ENCODE measurements around the gene BRF1.

BRF1 gene

GRCh38 chr14:105325716-105326567, 25.1 kb upstream of the BRF1 start:
- Histone ChIP-seq H3K27me3 (ENCODE audit: control insufficient read depth, insufficient read depth, low read length) (no peaks in the 10 kb centered on the region), H3K9ac (no peak overlapping the region), H3K9me3 (ENCODE audit: control insufficient read depth, low read length) (no peaks in the 10 kb centered on the region), H3K36me3 (ENCODE audit: control insufficient read depth, insufficient read depth, low read length) (no peaks in the 10 kb centered on the region), H3K4me3 (ENCODE audit: low read depth, low read length) (no peak overlapping the region), H3K79me2 (peaks cover 63% of the 10 kb centered on the region), H3K4me1 (peaks cover 17% of the 10 kb centered on the region), H3K27ac (no peak overlapping the region), H3K4me2 (ENCODE audit: low read length) (no peak overlapping the region), H2AFZ (no peak overlapping the region)
- no peak for TF ChIP-seq CTCF (IDR thresholded peaks at IDR 0.05)

GRCh38 chr14:105325303-105325702, 24.5 kb upstream of the BRF1 start:
- Histone ChIP-seq H3K9me3 (ENCODE audit: control insufficient read depth, low read length) (no peaks in the 10 kb centered on the region), H3K4me3 (ENCODE audit: low read depth, low read length) (no peak overlapping the region), H3K9ac (no peak overlapping the region), H3K4me2 (ENCODE audit: low read length) (no peak overlapping the region), H3K4me1 (peaks cover 17% of the 10 kb centered on the region), H2AFZ (no peak overlapping the region), H3K36me3 (ENCODE audit: control insufficient read depth, insufficient read depth, low read length) (no peaks in the 10 kb centered on the region), H3K27ac (no peak overlapping the region), H3K27me3 (ENCODE audit: control insufficient read depth, insufficient read depth, low read length) (no peaks in the 10 kb centered on the region), H3K79me2 (peaks cover 63% of the 10 kb centered on the region)
- TF ChIP-seq CTCF (IDR thresholded peaks at IDR 0.05) = no peak

GRCh38 chr14:105324871-105325270, 24.1 kb upstream of the BRF1 start:
- Histone ChIP-seq H3K27ac (no peak overlapping the region), H3K4me2 (ENCODE audit: low read length) (no peak overlapping the region), H3K9ac (no peak overlapping the region), H3K27me3 (ENCODE audit: control insufficient read depth, insufficient read depth, low read length) (no peaks in the 10 kb centered on the region), H2AFZ (no peak overlapping the region), H3K9me3 (ENCODE audit: control insufficient read depth, low read length) (no peaks in the 10 kb centered on the region), H3K4me1 (peaks cover 17% of the 10 kb centered on the region), H3K79me2 (peaks cover 65% of the 10 kb centered on the region), H3K36me3 (ENCODE audit: control insufficient read depth, insufficient read depth, low read length) (no peaks in the 10 kb centered on the region), H3K4me3 (ENCODE audit: low read depth, low read length) (no peak overlapping the region)
- no peak for TF ChIP-seq CTCF (IDR thresholded peaks at IDR 0.05)

GRCh38 chr14:105324080-105324778, 23.4 kb upstream of the BRF1 start:
- peaks cover 14% of the 10 kb centered on the region for H3K4me1 ChIP-seq
- no peak for TF ChIP-seq CTCF (IDR thresholded peaks at IDR 0.05)
- H3K4me3 ChIP-seq (ENCODE audit: low read depth, low read length) = no peak overlapping the region
- H3K9me3 ChIP-seq (ENCODE audit: control insufficient read depth, low read length) = no peaks in the 10 kb centered on the region
- no peaks in the 10 kb centered on the region for H3K36me3 ChIP-seq (ENCODE audit: control insufficient read depth, insufficient read depth, low read length)
- H3K4me2 ChIP-seq (ENCODE audit: low read length) = no peak overlapping the region
- no peaks in the 10 kb centered on the region for H3K27me3 ChIP-seq (ENCODE audit: control insufficient read depth, insufficient read depth, low read length)
- no peak overlapping the region for H3K27ac ChIP-seq
- no peak overlapping the region for H3K9ac ChIP-seq
- H3K79me2 ChIP-seq = peaks cover 62% of the 10 kb centered on the region
- no peak overlapping the region for H2AFZ ChIP-seq

Measured in parathyroid adenoma (tissue), 2 donors.